ENCODE results near the gene EXT2.

The EXT2 gene

GRCh38 chr11:44171518-44171917 is 76.0 kb downstream of the EXT2 start:
- Histone ChIP-seq H3K4me3 (ENCODE audit: low read depth, low read length) (no peak overlapping the region), H3K27ac (no peak overlapping the region), H3K36me3 (peaks cover 3% of the 10 kb centered on the region), H3K27me3 (ENCODE audit: insufficient read depth, low read depth, severe bottlenecking) (no peaks in the 10 kb centered on the region), H3K9me3 (ENCODE audit: severe bottlenecking) (no peaks in the 10 kb centered on the region)
- no peak for DNase-seq
- no peak for TF ChIP-seq CTCF (IDR thresholded peaks at IDR 0.05; ENCODE audit: low read depth, low read length)

- no peaks in the 10 kb centered on the region for H3K9me3 ChIP-seq (ENCODE audit: severe bottlenecking)
- TF ChIP-seq CTCF (IDR thresholded peaks at IDR 0.05; ENCODE audit: low read depth, low read length) = no peak
- H3K4me3 ChIP-seq (ENCODE audit: low read depth, low read length) = no peak overlapping the region
- no peak overlapping the region for H3K27ac ChIP-seq
- H3K27me3 ChIP-seq (ENCODE audit: insufficient read depth, low read depth, severe bottlenecking) = no peaks in the 10 kb centered on the region
- peaks cover 3% of the 10 kb centered on the region for H3K36me3 ChIP-seq
- DNase-seq = no peak
Measured at GRCh38 chr11:44172966-44173365, 77.5 kb downstream of the EXT2 start.

- no peaks in the 10 kb centered on the region for H3K27me3 ChIP-seq (ENCODE audit: insufficient read depth, low read depth, severe bottlenecking)
- DNase-seq = no peak
Measured at GRCh38 chr11:44174842-44175241, 79.4 kb downstream of the EXT2 start.

GRCh38 chr11:44176546-44177213 is 81.2 kb downstream of the EXT2 start:
- Histone ChIP-seq H3K27me3 (ENCODE audit: insufficient read depth, low read depth, severe bottlenecking) (no peaks in the 10 kb centered on the region), H3K27ac (no peak overlapping the region), H3K36me3 (peaks cover 3% of the 10 kb centered on the region), H3K9me3 (ENCODE audit: severe bottlenecking) (no peaks in the 10 kb centered on the region), H3K4me3 (ENCODE audit: low read depth, low read length) (no peak overlapping the region)
- DNase-seq = no peak
- no peak for TF ChIP-seq CTCF (IDR thresholded peaks at IDR 0.05; ENCODE audit: low read depth, low read length)

More at GRCh38 chr11:44174842-44175241, 79.4 kb downstream of the EXT2 start:
- Histone ChIP-seq H3K36me3 (peaks cover 3% of the 10 kb centered on the region), H3K4me3 (ENCODE audit: low read depth, low read length) (no peak overlapping the region), H3K27ac (no peak overlapping the region), H3K9me3 (ENCODE audit: severe bottlenecking) (no peaks in the 10 kb centered on the region)
- TF ChIP-seq CTCF (IDR thresholded peaks at IDR 0.05; ENCODE audit: low read depth, low read length) = no peak

- Histone ChIP-seq H3K4me3 (ENCODE audit: low read depth, low read length) (no peak overlapping the region), H3K9me3 (ENCODE audit: severe bottlenecking) (no peaks in the 10 kb centered on the region), H3K36me3 (peaks cover 1% of the 10 kb centered on the region), H3K27me3 (ENCODE audit: insufficient read depth, low read depth, severe bottlenecking) (no peaks in the 10 kb centered on the region), H3K27ac (no peak overlapping the region)
- no peak for DNase-seq
- TF ChIP-seq CTCF (IDR thresholded peaks at IDR 0.05; ENCODE audit: low read depth, low read length) = no peak
Measured at GRCh38 chr11:44177905-44178304, 82.4 kb downstream of the EXT2 start.

- Histone ChIP-seq H3K27me3 (ENCODE audit: insufficient read depth, low read depth, severe bottlenecking) (no peaks in the 10 kb centered on the region), H3K9me3 (ENCODE audit: severe bottlenecking) (no peaks in the 10 kb centered on the region), H3K36me3 (no peaks in the 10 kb centered on the region), H3K27ac (no peak overlapping the region), H3K4me3 (ENCODE audit: low read depth, low read length) (no peak overlapping the region)
- no peak for TF ChIP-seq CTCF (IDR thresholded peaks at IDR 0.05; ENCODE audit: low read depth, low read length)
- no peak for DNase-seq
Measured at GRCh38 chr11:44178381-44178780, 82.9 kb downstream of the EXT2 start.

Data from WERI-Rb-1 (cell line).